ENCODE data around the gene CCDC6.
"Not testable (repeated sequence)": the region's sequence is repeated elsewhere in the genome, so short reads cannot be mapped to it uniquely, and the experiment has no call there.

The CCDC6 gene

DNA sequence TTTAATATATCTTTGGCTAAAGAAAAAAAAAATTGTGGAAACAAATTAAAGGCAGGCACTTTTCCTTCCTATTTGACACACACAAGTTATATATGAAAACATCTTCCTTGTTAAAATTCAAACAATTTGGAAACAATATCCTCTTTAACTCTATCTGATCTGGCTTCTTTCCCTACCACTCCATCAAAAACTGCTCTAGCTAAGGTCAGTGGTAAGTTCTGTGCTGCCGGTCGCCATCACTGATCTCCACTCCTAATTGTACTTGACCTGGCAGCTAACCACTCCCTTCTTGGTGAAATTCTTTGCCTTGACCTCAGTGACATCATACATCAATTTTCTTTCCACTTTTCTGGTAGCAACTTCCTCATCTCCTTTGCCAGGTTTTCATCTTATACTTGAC is 105.2 kb downstream of the CCDC6 start:
- TF ChIP-seq, protein P1, sequence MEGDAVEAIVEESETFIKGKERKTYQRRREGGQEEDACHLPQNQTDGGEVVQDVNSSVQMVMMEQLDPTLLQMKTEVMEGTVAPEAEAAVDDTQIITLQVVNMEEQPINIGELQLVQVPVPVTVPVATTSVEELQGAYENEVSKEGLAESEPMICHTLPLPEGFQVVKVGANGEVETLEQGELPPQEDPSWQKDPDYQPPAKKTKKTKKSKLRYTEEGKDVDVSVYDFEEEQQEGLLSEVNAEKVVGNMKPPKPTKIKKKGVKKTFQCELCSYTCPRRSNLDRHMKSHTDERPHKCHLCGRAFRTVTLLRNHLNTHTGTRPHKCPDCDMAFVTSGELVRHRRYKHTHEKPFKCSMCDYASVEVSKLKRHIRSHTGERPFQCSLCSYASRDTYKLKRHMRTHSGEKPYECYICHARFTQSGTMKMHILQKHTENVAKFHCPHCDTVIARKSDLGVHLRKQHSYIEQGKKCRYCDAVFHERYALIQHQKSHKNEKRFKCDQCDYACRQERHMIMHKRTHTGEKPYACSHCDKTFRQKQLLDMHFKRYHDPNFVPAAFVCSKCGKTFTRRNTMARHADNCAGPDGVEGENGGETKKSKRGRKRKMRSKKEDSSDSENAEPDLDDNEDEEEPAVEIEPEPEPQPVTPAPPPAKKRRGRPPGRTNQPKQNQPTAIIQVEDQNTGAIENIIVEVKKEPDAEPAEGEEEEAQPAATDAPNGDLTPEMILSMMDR (IDR thresholded peaks at IDR 0.05), result no peak
- Histone ChIP-seq H3K9me3 (no peaks in the 10 kb centered on the region), H3K36me3 (peaks cover 25% of the 10 kb centered on the region)

DNA sequence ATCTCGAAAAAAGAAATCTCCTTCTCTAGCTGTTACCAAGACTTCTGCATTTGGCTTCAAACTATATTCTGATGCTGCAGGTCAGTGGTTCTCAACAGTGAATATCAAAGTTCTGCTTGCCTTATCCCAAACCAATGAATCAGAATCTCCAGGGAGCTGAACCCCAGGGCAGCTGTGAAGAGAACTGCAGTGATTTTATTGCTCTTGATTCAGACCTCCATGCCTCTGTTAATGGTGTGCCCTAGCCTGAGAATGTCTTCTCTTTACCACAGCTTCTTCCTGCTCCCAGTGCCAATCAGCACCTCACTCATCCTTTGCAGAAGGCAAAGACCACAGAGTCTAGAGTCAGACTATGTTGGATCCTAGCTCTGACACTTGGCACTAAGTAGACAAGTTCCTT is 106.9 kb downstream of the CCDC6 start:
- H3K36me3 ChIP-seq, result peaks cover 10% of the 10 kb centered on the region
- TF ChIP-seq, protein P1 (IDR thresholded peaks at IDR 0.05), result no peak
- no peaks in the 10 kb centered on the region for H3K9me3 ChIP-seq

More for the DNA sequence above, 105.2 kb downstream of the CCDC6 start:
- H3K4me3 ChIP-seq (ENCODE audit: low read depth in 1 of 2, low read length in 1 of 2), result no peak overlapping the region
- H3K27me3 ChIP-seq, result no peaks in the 10 kb centered on the region
- no peak overlapping the region for H3K27ac ChIP-seq
- no peaks in the 10 kb centered on the region for H3K4me1 ChIP-seq (ENCODE audit: control insufficient read depth in 1 of 2, insufficient read depth in 1 of 2, low read depth in 1 of 2, low read length in 1 of 2)

GRCh38 chr10:59793919-59794318 is 112.4 kb downstream of the CCDC6 start:
- Histone ChIP-seq H3K27me3 (no peaks in the 10 kb centered on the region), H3K27ac (no peak overlapping the region), H3K9me3 (no peaks in the 10 kb centered on the region), H3K4me1 (ENCODE audit: control insufficient read depth in 1 of 2, insufficient read depth in 1 of 2, low read depth in 1 of 2, low read length in 1 of 2) (no peaks in the 10 kb centered on the region), H3K36me3 (peaks cover 26% of the 10 kb centered on the region), H3K4me3 (ENCODE audit: low read depth in 1 of 2, low read length in 1 of 2) (no peak overlapping the region)
- TF ChIP-seq, protein P1 (IDR thresholded peaks at IDR 0.05), result no peak

More for the DNA sequence above, 106.9 kb downstream of the CCDC6 start:
- Histone ChIP-seq H3K27ac (no peak overlapping the region), H3K4me3 (ENCODE audit: low read depth in 1 of 2, low read length in 1 of 2) (no peak overlapping the region), H3K27me3 (no peaks in the 10 kb centered on the region), H3K4me1 (ENCODE audit: control insufficient read depth in 1 of 2, insufficient read depth in 1 of 2, low read depth in 1 of 2, low read length in 1 of 2) (no peaks in the 10 kb centered on the region)

GRCh38 chr10:59792812-59793211 is 113.5 kb downstream of the CCDC6 start:
- no peaks in the 10 kb centered on the region for H3K27me3 ChIP-seq
- H3K4me1 ChIP-seq (ENCODE audit: control insufficient read depth in 1 of 2, insufficient read depth in 1 of 2, low read depth in 1 of 2, low read length in 1 of 2), result no peaks in the 10 kb centered on the region
- no peak overlapping the region for H3K4me3 ChIP-seq (ENCODE audit: low read depth in 1 of 2, low read length in 1 of 2)
- H3K9me3 ChIP-seq, result no peaks in the 10 kb centered on the region
- peaks cover 26% of the 10 kb centered on the region for H3K36me3 ChIP-seq
- TF ChIP-seq, protein P1 (IDR thresholded peaks at IDR 0.05), result no peak
- no peak overlapping the region for H3K27ac ChIP-seq

DNA sequence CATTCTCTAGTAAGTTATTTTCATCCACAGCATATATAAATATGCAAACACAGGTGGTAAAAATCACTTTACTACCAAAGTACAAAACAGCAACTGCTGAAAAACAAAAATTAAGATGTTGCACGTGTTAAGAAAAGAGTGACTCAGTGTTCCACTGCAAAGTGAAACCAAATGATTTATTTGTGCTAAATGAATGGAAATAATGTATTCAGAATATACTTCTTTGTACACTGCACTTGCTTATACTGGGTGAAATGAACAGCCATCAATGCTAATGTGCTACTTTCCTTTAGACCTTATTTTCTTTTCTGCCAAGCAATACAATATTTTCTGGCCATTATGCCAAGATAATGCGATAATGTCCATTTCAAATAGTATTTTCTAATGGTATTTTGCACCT is 114.8 kb downstream of the CCDC6 start:
- Histone ChIP-seq H3K9me3 (no peaks in the 10 kb centered on the region), H3K27me3 (no peaks in the 10 kb centered on the region), H3K4me1 (ENCODE audit: control insufficient read depth in 1 of 2, insufficient read depth in 1 of 2, low read depth in 1 of 2, low read length in 1 of 2) (no peaks in the 10 kb centered on the region), H3K27ac (no peak overlapping the region), H3K36me3 (peaks cover 26% of the 10 kb centered on the region), H3K4me3 (ENCODE audit: low read depth in 1 of 2, low read length in 1 of 2) (no peak overlapping the region)
- TF ChIP-seq, protein P1 (IDR thresholded peaks at IDR 0.05), result no peak

DNA sequence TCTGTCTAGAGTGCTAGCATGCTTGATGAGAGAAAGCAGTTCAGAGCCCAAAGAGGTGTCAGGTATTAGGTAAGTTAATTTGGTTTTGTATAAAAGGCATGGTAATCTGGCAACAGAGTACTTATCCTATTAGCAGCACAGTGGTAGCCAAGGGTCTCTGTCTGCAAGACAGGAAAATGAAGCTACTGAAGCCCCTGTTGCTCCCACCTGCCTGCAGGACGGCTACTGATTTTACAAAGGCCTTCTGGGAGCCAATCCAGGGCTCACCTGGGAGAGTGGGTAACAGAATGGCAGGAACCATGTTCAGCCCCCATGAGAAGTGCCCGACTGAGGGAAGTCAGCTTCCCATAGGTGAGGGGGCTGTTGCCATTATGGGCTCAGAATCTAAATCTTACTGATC is 116.3 kb downstream of the CCDC6 start:
- H3K4me1 ChIP-seq (ENCODE audit: control insufficient read depth in 1 of 2, insufficient read depth in 1 of 2, low read depth in 1 of 2, low read length in 1 of 2); H3K9me3 ChIP-seq; H3K27me3 ChIP-seq; H3K27ac ChIP-seq; H3K4me3 ChIP-seq (ENCODE audit: low read depth in 1 of 2, low read length in 1 of 2): not testable (repeated sequence)
- H3K36me3 ChIP-seq, result peaks cover 26% of the 10 kb centered on the region

- H3K4me1 ChIP-seq (ENCODE audit: control insufficient read depth in 1 of 2, insufficient read depth in 1 of 2, low read depth in 1 of 2, low read length in 1 of 2); H3K9me3 ChIP-seq; H3K4me3 ChIP-seq (ENCODE audit: low read depth in 1 of 2, low read length in 1 of 2); H3K27ac ChIP-seq; H3K27me3 ChIP-seq: not testable (repeated sequence)
- H3K36me3 ChIP-seq, result peaks cover 21% of the 10 kb centered on the region
These were observed 117.4 kb downstream of the CCDC6 start for GRCh38 chr10:59788914-59789313.

GRCh38 chr10:59787032-59787431 is 119.3 kb downstream of the CCDC6 start:
- H3K9me3 ChIP-seq; H3K27ac ChIP-seq; H3K4me1 ChIP-seq (ENCODE audit: control insufficient read depth in 1 of 2, insufficient read depth in 1 of 2, low read depth in 1 of 2, low read length in 1 of 2); H3K4me3 ChIP-seq (ENCODE audit: low read depth in 1 of 2, low read length in 1 of 2); H3K27me3 ChIP-seq; H3K36me3 ChIP-seq: not testable (repeated sequence)

GRCh38 chr10:59785476-59785875 is 120.9 kb downstream of the CCDC6 start:
- H3K27me3 ChIP-seq; H3K9me3 ChIP-seq; H3K4me3 ChIP-seq (ENCODE audit: low read depth in 1 of 2, low read length in 1 of 2); H3K27ac ChIP-seq; H3K4me1 ChIP-seq (ENCODE audit: control insufficient read depth in 1 of 2, insufficient read depth in 1 of 2, low read depth in 1 of 2, low read length in 1 of 2); H3K36me3 ChIP-seq: not testable (repeated sequence)

Measured in neutrophil (primary cell).